Esophagus squamous epithelium (tissue), 4 donors: Measurements from ENCODE around the gene TNNC2.

ENCODE experiments used
- POLR2A ChIP-seq, 4 donors: fragments of 450-650 bp; IDR thresholded peaks; one replicate each; pipeline ENCODE4 v1.6.1; 2017; ENCODE audit warnings: antibody characterized with exemption in 4 of 4, mild to moderate bottlenecking in 4 of 4, moderate library complexity in 3 of 4
- TF ChIP-seq, protein P1 (sequence below), 6 experiments: fragments of 450-650 bp in 4 of 6; fragments of 200-600 bp in 2 of 6; sonication (generic) in 2 of 6; IDR thresholded peaks; one replicate each; pipeline ENCODE4 v1.5.1; 2016 to 2019; ENCODE audit warnings: antibody characterized with exemption in 6 of 6, mild to moderate bottlenecking in 4 of 6, moderate library complexity in 4 of 6

DNA sequence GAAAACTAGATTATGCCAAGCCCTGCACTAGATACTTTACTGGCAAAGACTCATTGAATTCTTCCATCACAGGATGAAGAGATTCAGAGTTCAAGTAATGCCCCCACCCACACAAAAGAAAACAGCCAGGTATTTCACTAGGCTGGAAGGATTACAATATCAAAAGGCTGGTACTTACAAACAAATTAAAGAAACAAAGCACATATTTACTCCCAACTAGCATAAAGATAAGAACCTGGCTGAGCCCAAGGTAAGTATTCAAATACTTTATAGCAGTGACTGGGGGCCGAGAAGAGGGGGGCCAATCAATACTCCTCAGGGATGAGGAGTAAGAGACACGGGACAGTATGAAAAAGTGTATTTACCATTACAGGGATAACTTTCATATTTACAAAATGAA lies 26.4 kb upstream of the TNNC2 start:
- TF ChIP-seq, protein P1, sequence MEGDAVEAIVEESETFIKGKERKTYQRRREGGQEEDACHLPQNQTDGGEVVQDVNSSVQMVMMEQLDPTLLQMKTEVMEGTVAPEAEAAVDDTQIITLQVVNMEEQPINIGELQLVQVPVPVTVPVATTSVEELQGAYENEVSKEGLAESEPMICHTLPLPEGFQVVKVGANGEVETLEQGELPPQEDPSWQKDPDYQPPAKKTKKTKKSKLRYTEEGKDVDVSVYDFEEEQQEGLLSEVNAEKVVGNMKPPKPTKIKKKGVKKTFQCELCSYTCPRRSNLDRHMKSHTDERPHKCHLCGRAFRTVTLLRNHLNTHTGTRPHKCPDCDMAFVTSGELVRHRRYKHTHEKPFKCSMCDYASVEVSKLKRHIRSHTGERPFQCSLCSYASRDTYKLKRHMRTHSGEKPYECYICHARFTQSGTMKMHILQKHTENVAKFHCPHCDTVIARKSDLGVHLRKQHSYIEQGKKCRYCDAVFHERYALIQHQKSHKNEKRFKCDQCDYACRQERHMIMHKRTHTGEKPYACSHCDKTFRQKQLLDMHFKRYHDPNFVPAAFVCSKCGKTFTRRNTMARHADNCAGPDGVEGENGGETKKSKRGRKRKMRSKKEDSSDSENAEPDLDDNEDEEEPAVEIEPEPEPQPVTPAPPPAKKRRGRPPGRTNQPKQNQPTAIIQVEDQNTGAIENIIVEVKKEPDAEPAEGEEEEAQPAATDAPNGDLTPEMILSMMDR (IDR thresholded peaks at IDR 0.05), result no peak
- TF ChIP-seq POLR2A (IDR thresholded peaks at IDR 0.05), result no peak
